NCI-H82 (cell line): ENCODE data around the gene TEX29.

Source experiments
- DNase-seq: peaks from one replicate; lab custom pipeline; 2025; lab: John Stamatoyannopoulos, UW

Gene TEX29

GRCh38 chr13:111291908-111292307, 28.5 kb upstream of the TEX29 start:
- no peak for DNase-seq

GRCh38 chr13:111292710-111293485, 27.5 kb upstream of the TEX29 start:
- no peak for DNase-seq

DNA sequence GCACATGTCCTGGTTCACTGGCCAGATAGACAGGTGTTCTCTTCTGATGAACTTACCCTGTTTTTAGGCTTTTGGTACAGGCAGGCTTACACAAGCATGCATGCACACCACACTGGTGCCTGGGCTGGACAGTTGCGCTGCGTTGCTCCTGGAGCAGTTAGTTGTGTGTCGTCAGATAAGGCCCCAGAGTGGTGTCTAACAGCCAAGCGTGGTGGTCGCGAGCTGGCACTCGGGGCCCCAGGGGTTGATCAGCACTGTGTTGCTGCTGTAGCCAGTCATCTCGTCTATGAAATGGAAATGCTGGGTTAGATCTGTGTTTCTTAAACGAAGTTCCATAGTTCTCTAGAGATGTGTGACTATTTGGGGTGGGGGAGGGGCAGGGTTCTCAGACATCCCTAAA, 24.6 kb upstream of the TEX29 start:
- no peak for DNase-seq

DNA sequence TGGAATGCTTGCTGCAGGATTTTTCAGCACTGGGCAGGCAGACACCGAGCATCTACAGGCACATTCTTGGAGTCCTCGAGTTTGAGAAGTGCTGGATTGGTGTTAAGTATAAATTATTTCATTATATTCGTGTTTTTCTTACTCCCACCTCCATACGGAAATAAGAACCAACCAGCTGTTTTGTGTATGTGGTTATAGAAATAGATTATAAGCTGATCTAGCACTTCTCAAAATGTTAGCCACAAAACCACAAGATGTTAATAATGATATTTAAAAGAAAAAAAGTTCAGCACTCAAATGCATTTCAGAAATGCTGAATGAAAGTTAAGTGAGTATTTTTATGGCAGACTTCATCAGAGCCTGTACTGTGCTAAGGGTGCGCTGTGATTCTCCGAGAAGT, 24.0 kb upstream of the TEX29 start:
- DNase-seq: no peak

DNA sequence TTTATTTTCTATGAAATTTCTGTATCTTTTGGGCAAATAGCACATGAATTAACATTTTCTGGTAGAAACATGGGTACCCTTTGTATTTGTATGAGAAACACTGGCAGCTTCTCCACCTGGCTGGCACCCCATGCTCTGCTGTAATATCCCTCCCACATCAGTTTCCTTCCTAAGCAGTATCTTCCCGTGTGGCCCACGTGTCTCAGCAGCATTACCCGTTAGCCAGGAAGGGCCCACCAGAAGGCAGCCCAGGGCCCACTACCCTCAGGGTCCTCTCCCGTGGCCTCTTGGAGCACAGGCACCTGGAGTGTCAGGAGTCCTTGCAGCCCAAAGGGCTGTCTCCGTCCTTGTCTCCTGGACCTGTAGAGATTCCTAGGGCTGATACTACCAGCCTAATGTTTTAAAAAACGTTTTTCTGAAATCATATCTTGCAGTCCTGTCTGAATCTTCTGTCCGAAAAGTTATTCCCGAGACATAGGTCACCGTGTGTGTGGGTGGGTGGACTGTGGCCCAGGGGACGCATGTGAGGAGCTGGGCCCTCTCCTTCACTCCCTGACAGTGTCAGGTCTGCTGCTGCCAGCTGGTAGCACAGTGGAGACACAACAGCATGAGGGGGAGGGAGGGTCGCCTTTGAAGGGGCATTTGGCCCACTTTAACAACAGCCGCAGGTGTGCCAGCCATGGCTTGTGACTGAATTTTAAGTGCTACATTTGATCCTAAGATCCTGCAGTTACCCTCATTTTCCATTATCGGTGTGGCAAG, 22.0 kb upstream of the TEX29 start:
- no peak for DNase-seq

GRCh38 chr13:111302045-111302726, 18.3 kb upstream of the TEX29 start:
- DNase-seq: no peak

- DNase-seq: no peak
These were observed 16.9 kb upstream of the TEX29 start for GRCh38 chr13:111303559-111303958.

GRCh38 chr13:111304041-111304544, 16.3 kb upstream of the TEX29 start:
- DNase-seq: no peak

DNA sequence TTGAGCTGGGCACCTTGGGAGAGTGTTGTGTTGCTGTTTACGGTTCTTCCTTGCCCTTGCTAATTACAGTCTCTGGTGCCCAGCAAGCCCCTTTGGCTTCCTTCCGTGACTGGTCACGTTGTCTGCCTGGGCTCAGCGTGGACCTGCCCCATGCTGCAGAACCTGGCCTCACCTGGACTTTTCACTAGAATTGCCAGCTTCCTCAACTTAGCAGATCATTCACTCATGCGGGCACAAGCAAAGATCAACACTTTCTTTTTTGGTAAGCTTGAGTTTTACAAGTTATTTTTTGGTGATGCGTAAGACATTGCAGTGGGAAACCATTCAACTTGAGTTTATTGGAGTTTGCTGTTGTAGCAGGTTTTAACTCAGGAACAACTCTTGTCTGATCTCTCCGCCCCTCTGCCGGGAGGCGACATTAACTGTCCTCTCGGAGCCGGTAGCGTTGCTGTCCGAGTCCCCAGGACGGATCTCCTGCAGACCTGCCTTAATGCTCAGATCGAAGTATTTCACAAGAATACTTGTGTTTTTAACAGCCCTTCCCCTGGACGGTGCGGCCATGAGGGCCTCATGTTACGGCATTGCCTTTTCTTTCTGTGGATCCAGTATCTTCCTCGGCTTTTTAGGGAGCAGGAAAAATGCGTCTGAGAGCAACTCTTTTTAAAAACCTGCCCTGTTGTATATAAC, 15.7 kb upstream of the TEX29 start:
- no peak for DNase-seq

DNA sequence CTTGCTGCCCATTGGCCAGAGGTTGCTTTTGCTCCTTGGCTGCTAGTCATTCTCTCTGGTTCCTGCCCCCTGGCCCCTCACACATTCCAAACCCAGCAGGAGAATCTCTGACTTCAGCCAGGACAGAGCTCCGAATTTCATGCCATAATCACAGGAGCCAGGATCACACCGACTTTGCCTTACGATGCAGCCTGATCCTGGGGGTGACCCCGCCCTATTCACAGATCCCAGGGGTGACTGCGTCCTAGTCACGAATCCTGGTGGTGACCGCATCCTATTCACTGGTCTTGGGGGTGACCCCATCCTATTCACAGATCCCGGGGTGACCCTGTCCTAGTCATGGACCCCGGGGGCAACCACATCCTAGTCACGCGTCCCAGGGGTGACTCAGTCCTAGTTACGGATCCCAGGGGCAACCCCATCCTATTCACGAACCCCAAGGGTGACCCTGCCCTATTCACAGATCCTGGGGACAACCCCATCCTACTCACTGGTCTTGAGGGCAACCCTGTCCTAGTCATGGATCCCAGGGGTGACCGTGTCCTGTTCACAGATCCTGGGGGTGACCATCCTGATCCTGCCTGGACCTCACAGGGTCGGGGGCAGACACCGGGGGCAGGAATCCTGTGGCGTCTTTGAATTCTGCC, 7.4 kb upstream of the TEX29 start:
- DNase-seq: no peak

- DNase-seq: no peak
These were observed 6.5 kb upstream of the TEX29 start for GRCh38 chr13:111313911-111314425.

GRCh38 chr13:111314852-111315251, 5.6 kb upstream of the TEX29 start:
- DNase-seq: no peak

- no peak for DNase-seq
These were observed 5.0 kb upstream of the TEX29 start for GRCh38 chr13:111315347-111315995.

DNA sequence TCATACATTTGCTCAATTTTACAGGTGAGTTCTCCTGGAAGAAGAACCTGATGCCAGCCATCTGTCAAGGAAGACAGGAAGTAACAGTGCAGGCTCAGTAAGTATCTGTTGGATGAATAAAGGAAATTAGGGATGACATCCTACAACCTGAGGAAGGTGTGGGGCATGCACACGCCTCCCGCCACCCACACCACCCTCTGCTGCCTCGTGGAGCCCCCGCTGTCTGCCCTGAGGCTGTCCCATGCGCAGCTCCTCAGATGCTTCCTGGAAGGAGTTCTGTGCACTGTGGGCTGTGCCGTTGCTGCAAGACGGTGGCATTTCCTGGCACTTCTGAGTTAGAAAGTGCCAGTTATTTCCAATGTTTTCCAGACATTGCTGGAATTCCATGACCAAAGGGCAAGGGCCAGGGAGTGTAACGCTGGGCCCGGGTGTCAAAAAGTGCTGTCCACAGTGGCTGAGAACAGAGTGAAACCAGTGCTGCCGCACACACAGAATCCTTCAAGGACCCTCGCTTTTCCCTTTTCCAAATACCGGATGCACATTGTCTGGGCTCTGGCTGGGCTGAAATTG, 4.2 kb upstream of the TEX29 start:
- DNase-seq: no peak

- DNase-seq: no peak
These were observed 3.3 kb upstream of the TEX29 start for GRCh38 chr13:111317042-111317550.

DNA sequence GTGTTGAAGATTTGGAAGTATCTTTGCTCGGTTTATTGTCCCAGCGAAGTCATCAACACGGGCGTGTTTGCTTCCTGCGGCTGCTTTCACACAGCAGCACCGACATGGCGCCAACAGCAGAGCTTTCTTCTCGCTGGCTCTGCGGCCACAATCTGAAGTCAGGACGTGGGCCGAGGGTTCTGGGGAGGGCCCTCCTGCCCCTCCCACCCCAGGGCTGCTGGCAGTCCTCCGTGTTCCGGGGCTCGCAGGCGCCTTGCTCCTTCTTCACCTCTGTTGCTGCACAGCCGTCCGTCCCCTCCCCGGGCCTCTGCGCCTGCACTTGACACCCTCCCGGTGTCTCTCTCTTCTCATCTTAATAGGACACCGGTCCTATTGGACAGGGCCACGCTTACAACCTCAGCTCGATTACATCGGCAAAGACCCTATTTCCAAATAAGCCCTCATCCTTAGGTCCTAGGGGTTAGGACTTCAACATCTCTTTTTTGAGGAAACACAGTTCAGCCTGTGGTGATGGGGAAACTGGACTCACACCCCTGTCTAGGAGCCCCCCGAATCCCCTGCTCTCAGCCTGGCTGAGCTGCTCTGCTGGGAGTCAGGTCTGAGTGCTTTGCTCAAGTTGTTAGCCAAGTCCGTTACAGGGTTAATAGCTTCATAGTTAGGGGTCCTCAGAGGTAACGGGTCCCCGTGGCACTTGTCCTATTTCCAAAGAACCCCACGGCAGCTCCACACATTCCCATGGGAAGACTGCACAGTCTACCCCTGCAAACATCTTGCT, 2.7 kb upstream of the TEX29 start:
- DNase-seq: no peak

DNA sequence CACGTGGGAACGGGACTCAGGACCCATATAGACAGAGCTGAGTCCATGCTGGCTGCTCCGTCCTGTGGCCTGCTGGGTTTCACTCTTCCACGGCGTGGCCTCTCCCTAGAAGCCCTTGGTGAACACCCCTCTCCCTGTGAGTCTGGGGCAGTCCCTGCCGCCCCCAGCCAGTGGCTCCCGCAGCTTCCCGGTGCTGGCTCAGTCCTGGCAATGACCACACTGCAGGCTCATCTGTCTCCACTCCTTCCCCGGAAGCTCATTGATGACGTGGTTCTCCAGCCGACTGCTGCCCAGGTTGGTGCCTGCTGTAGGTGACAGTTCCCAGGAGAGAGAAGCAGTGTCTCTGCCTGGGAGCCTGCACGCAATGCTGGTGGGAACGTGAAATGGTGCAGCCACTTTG, 2.1 kb upstream of the TEX29 start:
- DNase-seq: no peak

DNA sequence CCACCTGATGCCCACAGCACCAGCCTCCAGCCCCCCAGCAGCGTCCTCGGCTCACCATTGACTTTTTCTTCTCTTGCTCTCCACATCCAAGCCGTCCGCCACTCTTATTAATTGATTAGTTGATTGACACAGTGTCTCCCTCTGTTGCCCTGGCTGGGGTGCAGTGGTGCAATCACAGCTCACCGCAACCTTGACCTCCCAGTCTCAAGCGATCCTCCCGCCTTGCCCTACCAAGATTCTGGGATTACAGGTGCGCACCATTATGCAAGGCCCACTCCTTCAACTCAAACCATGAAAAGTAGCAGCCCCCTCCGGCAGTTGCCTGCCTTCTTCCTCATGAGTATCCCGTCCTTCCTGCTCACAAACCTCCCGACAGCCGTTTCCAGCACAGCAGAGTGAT, 921 bp upstream of the TEX29 start:
- DNase-seq: no peak
